HG02678 (cell line): ENCODE measurements around the gene FBXL20.
"Not testable (repeated sequence)": the region's sequence is repeated elsewhere in the genome, so short reads cannot be mapped to it uniquely, and the experiment has no call there.

ENCODE experiments used
- ATAC-seq: cut with Tn5 transposase; IDR thresholded peaks from one replicate; pipeline ENCODE4 v1.9.1; 2021; ENCODE audit warnings: mild to moderate bottlenecking, moderate library complexity; ENCODE audit not compliant: unreplicated experiment

FBXL20 gene

DNA sequence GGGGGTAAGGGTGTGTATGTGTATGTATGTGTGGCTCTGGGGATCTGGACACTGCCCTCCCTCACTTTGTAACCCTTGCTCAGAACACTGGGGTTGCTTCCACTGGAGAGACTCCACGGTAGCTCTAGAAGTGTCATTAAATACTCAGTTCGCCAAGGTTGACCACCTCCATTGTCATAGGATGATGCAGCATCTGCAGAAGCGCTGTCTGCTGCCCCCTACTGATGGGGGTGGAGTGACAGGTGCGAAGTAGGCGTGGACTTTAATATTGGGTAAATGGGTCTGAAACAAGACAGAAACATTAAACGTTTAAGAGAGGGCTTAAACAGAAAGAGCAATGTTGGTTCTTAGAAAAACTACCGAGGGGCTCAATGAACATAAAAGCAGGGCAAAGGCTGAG lies 140.1 kb downstream of the FBXL20 start:
- ATAC-seq, result no peak

DNA sequence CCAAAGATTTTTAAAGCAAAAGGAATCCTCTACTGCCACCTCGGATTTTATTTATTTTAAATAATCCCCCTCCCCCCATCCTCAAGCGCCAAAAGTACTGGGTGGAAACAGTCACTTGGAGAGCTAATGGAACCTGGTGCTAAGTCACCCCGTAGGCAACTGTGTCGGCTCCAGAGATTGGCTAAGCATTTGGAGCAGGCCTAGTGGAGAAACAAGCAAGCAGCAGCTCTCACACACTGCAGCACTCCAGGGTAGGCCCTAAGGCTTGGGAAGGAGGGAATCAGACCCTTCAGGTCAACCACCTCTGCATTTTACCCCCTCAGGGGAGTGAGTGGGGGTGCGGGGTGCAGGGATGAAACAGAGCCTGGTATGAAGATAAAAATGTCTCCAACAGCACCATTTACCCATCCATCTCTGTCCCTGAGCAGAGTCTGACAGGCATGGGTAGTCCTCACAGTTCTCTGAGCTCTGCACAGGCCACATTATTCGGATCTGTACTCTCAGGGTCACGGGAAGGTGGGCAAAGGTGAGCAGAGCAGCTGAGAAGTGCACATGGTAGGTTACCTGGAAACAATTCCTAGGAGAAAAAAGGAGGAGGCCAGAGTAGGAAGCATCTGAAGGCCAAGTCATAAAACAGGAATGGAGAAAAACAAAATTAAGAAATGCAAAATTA lies 148.5 kb downstream of the FBXL20 start:
- no peak for ATAC-seq

DNA sequence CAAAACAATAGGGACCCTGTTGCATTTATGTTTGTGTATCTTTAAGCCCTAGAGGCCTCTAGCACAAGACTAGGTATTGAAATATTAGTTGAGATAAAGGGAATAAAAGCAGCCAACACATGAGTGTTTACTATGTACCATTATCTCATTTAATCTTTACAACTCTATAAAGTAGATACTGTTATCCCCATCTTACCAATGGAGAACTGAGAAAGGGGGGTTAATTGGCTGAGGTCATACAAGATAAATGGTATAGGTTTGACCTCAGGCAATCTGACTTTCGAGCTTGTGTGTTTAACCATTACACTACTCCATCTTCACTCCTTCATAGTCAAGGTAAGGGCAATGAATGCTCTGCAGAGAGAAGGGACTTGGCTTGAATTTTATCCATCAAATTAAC lies 149.4 kb downstream of the FBXL20 start:
- ATAC-seq, result no peak

DNA sequence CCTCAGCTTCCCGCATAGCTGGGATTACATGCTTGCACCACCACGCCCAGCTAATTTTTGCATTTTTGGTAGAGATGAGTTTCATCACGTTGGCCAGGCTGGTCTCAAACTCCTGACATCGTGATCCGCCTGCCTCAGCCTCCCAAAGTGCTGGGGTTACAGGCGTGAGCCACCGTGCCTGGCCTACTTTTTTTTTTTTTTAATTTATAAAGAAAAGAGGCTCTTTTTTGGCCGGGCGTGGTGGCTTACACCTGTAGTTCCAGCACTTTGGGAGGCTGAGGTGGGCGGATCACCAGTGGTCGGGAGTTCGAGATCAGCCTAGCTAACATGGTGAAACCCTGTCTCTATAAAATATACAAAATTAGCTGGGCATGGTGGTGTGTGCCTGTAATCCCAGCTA lies 151.3 kb downstream of the FBXL20 start:
- ATAC-seq, result not testable (repeated sequence)

DNA sequence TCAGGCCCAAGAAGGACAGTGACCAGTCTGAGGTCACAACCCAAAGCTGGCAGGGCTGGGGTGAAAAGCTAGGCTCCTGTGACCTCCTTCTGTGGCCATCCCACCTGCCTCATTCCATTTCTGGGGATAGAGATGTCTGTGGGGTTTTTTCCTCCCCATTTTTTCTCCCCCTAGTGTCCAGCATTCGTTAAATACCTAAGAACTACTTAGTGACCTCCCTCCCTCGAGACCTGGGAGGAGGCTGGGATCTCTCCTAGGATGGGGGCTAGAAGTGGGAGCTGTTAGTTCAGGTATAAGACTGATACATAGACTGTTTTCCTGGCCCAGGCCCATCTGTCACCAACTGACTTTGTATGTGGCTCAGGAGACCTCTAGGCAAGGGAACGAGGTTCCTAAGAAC lies 155.2 kb downstream of the FBXL20 start:
- no peak for ATAC-seq

DNA sequence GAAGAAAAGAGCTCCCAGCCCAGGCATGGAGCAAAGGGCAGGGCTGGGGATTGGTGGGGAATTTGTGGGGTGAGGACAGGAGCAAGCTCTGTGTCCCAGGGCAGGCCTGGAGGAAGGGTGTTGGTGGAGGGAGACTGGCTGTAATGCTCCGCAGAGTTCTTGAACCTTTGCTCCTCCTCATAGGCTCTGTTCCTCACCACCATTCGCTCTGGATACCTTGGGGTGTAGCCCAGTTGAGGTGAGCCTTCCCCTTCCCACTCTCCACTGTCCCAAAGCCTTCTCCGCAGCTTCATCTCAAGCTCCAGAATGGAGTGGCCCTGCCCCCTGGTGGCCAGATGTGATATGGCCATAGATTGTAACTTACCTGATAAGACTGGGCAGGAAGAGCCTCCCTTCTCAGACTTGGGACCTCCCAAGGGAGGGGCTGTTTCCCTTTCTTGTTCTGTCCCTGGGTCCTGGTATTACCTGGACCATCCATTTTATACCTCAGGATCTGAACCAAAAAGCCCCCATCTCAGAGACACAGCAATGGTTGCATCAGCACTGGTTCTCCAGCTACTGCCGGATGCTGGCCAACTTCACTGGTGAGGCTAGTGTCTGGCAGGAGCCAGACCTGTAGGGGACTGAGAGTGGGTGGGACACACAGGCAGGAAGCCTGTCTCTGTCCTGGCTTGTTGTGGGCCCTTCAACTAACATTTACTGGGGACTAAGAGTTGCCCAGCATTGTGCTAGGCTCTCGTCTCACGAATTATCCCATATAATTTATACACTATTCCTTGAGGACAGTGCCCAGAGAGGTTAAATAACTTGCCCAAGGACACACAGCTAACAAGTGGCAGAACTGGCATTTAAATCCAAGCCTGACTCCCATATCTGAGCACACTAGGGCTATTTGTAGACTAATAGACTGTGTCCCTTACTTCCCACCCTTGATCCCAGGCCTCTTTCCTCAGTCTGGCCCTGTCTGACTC lies 156.5 kb downstream of the FBXL20 start:
- ATAC-seq, result no peak

DNA sequence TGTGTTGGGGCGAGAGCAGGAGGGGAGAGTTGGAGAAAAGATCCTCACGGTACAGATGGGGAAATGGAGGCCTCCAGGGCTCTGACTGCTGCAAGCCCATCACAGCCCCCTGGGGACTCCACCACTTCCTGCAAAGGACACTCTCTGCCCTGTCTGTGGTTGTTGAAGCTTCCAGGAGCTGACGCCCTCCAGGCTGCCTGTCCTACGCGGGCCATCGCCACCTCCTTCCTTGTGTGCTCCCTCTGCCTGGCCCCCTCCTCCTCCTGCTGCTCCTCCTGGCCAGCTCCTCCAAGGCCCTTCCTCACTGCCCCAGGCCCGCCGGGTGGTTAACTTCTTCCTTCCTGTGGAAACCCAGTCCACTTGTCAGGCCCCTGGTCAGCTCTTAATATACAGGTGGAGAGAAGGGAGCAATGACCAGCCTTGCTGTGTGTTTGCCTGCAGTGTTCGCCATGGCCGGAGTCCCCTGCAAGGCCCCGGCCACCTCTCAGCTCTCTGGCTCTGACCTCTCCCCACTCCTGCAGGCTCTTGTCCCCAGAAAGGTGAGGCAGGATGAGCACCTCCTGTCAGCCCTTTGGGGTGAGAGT lies 157.3 kb downstream of the FBXL20 start:
- ATAC-seq, result no peak

DNA sequence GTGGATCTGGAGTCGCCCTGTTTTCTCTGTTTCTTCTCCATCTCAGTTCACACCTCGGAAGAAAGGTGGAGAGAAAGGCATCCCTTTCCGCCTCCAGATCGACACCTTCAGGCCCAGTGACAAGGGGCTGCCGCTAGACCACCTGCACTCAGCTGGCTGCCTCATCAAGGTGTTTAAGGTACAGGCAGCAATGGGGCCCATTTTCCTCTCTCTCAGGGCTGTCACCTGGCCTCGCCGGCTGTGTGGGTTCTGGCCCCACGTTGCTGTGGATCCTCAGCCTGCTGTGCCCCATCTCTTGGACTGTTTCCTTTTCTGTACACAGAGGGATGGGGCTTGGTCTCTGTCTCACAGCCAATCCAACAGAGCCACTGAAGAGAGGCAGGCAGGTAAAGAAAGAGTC lies 158.3 kb downstream of the FBXL20 start:
- no peak for ATAC-seq

DNA sequence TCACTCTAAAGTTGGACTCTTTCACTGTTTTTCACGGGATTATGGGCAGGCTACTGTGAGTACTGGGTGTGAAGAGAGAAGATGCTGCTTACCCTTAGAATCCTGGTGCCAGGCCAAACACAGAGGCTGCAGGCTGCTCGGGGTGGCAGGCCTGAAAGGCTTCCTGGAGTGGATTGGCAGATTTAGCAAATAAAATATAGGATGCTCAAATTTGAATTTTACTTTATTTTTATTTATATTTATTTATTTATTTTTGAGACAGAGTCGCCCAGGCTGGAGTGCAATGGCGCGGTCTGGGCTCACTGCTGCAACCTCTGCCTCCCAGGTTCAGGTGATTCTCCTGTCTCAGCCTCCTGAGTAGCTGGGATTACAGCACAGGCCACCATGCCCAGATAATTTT lies 160.8 kb downstream of the FBXL20 start:
- ATAC-seq, result no peak

DNA sequence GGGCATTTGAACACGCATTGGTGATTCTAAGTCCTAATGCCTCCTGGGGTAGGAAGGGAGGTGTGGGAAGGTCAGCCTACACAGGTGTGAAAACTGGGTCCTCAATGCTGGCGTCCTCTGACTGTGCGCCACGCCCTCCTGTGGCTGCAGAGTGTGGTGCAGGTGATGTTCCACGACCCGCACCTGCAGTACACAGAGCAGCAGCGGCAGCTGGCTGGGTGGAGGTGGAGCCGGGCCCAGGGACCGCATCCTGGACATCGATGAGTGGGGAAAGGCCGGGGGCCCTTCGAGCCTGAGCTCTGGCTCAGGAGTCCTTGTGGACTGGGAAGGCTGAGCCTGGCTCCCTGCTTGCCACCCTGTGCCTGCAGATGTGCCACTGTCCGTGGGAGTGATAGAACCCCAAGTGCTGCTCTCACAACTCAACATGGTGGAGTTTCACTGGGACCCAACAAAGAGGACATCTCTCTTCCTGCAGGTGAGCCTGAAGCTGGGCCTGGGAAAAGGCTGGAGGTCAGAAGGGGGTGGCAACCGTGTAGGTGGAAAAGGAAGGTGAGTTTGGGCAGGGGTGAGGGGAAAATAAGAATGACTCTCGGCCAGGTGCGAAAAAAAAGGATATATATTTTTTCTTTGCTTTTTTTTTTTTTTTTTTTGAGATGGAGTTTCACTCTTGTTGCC lies 161.6 kb downstream of the FBXL20 start:
- ATAC-seq, result no peak

DNA sequence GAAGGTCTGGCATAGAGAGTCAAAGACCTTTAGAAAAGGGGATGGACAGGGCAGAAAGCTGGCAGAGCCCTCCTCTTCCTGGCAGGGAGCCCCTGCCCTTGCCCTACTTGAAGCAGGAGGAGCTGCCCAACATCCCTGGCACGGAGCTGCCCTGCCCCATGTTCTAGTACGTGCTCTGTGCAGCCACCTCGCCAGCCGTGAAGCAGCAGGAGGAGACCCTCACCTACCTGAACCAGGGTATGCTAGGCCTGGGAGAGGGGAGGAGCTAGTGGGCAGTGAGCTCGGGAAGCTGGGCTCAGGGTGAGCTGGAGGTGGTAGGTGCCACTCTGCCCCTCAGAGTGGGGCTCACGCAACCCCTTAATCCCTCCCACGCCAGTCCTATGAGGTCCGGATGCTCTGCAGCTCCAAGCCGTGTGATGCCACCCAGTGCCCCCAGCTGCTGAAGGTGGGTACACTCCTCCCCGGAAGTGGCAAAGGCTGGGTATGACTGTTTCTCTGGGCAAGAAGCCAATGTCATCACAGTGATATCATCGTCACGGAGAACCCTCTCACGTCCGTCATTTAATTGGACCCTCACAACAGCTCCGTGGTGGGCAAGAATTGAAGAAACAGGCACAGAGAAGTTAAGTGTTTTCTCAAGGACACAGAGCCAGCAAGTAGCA lies 163.0 kb downstream of the FBXL20 start:
- no peak for ATAC-seq

DNA sequence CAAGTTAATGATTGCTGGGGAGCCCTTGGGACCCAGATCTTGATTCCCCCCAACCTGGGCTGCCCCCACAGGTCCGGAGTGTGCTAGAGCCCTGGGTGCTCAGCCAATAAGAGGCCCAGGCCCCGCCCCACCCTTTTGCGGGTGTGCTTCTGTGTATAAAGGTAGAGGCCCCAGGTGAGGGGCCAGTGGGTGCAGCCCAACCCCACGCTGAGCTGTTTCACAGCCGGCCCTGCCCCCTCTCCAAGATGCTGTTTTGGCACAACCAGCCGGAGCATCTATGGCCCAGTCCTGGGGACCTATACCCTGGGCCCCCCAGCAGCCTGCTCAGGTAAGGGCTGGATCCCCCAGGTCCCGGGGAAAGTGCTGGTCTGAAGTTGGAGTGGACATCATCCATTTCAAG lies 163.8 kb downstream of the FBXL20 start:
- no peak for ATAC-seq

DNA sequence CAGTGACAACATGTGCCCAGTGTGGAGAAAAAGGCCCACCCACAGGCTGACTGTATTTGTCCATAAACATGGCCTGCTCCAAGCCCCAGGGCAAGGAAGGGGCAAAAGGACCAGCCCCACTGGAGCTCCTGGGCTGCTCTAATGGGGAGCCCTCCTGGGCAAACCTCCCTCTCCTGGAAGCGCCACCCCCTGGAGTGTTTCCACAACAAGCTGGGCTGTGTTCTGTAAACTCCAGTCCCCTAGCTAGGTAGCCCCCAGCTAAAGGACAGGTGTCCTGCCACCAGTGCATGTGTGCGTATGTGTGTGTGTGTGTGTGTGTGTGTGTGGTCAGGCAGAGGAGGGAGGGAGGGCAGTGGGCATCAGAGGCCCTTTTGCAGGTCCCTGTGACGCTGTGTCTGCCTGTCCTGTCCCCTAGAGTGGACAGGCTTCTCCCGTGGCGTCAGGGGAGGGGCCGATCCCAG lies 164.4 kb downstream of the FBXL20 start:
- ATAC-seq, result no peak

DNA sequence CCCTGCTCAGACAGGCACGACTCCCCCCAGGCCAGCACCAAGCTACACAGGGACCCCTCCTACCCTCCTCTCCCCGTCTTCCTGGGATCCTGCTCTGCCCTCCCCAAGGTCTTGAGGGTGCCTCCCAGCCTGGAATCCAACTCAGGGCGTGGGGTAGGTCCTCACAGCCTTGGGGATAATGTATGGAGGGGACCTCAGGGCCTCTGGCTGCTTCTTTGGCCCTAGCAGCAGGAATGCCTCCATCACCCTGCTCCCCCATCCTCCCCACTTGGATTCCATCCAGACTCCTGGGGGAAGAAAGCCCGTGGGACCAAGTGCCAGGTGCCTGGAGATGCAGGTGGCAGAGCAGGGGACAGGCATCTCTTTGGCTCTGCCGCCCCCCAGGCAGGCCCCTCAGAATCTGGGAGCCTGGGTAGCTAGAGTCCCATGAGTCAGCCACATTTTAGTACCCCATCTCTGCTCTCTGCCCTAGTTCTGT lies 164.9 kb downstream of the FBXL20 start:
- no peak for ATAC-seq

DNA sequence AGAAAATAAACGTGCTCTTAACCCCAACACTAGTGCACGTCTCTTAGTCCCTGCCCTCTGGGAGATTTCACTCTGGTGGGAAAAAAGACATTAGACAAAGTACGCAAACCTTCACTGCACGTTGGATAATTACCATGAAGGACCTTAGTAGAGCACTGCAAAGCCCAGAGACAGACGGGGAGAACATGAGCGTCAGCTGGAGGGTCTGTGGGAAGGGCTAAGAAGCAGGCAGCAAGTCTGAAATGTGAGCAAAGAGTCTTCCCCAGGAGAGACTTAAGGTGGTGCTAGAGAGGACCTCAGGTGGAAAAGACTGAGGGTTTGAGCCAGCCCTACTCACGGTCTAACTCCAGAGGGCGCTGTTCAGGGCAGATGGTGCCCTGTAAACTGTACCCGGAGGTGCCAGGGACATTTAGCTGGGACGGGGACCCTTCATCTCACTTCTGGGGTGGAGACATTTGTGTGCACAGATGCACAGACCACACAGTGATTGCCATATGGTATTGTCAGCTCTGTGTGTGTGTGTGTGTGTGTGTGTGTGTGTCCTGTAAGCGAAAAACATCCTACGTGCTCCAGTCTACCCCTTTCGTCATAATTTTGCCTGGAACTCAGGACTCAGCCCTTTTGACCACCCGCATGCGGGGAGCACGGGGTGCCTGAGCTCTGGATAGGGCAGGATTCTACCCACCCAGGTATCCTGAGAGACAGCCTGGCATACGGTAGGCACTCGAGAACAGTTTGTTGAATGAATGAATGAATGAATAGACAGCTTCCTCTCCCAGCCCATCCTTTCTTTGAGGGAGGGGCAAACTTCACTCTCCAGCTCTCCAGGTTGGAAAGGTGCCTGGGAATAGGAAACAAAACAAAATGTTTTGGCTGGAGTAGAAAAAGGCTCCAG lies 165.6 kb downstream of the FBXL20 start:
- no peak for ATAC-seq

DNA sequence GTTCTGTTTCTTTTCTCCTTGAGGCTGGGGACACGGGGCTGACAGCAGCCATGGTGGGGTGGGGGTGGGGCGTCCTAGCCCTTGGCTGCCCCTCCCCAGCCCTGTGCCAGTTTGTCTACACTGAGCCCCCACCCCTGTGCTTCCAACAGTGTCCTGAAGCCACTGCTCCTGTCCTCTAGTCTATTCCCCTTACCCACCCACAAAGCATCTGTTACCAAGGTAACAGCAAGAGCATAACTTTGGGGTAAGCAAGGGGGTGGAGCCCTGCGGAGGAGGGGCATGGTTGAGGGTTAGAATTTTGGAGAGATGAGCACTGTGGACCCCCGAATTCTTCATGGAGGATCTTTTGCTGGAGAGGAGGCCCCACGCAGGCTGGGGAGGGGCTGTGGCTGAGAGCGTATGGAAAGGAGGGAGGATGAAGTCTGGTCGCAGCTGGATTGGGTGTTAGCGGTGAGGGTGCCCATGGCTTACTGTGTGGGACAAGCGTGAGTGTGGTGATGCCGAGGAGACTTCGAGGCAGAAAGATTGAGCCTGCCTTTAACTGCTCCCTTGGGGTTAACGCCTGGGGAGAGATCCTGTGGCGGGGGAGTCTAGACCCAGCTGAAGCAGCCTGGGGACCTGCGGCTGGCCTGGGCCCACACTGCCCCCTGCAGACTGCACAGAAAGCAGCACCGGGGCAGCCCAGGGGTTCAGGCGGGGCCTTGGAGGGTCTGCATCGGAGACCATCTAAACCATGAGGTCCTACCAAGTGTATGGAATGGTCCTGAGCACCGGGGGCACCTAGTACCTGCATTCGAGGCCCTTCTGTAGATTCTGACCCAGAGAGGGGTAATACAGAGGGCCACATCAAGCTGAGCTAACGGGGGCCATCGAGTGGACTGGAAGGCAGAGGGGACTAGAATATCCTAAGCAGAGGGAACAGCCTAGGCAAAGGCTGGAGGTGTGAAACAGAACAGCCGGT lies 169.6 kb downstream of the FBXL20 start:
- no peak for ATAC-seq

DNA sequence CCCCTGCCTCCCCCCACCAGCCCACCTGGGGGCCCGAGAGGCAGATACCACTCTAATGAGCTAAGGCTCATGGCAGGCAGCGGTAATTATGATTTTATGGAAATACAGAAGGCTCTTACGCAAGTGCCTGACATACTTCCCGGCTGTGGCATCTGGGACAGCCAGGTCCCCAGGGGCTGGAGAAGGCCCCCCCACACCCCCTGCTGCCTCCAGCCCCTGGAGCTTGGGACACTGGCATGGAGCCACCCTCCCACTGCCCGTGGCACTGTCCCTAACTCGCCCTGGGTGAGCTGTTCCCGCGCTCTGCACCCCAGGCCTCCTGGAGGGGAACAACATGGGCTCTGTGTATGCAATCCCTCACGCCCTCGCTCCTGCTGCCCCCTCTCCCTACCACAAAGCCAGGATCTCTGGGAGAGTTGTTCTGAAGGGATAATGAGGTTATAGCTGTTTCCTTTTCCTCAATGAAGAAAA lies 170.3 kb downstream of the FBXL20 start:
- no peak for ATAC-seq

DNA sequence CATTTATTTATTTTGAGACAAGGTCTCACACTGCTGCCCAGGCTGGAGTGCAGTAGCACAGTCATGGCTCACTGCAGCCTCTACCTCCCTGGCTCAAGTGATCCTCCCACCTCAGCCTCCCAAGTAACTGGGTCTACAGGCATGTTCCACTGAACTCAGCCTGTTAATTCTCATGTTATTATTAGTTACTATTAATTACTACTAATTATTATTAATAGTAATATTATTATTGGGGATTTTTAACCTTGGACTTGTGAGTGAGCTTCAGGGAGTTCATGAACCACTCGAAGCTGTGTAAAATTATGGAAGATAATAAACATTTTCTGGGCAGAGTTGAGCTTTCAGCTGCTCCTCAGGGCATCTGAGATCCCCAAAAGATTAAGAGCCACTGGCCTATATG lies 171.1 kb downstream of the FBXL20 start:
- ATAC-seq, result no peak
